ENCODE results near the gene RABGAP1L. TPM values are rescaled to one million over a fixed set of nuclear protein-coding genes. Genes with fewer than 3 reads are reported as not detected.

The RABGAP1L gene
- total RNA-seq, 4 donors from 2014 or later = 170 to 282 (median 182) TPM

GRCh38 chr1:174898102-174898797 lies 738.9 kb downstream of the RABGAP1L start:
- H3K27ac ChIP-seq = no peak overlapping the region
- DNase-seq = no peak

GRCh38 chr1:174900317-174900716 lies 741.0 kb downstream of the RABGAP1L start:
- DNase-seq = no peak
- no peaks in the 10 kb centered on the region for H3K27me3 ChIP-seq
- no peaks in the 10 kb centered on the region for H3K9me3 ChIP-seq
- no peaks in the 10 kb centered on the region for H3K4me1 ChIP-seq
- TF ChIP-seq POLR2A (IDR thresholded peaks at IDR 0.05) = no peak
- TF ChIP-seq, protein P1, sequence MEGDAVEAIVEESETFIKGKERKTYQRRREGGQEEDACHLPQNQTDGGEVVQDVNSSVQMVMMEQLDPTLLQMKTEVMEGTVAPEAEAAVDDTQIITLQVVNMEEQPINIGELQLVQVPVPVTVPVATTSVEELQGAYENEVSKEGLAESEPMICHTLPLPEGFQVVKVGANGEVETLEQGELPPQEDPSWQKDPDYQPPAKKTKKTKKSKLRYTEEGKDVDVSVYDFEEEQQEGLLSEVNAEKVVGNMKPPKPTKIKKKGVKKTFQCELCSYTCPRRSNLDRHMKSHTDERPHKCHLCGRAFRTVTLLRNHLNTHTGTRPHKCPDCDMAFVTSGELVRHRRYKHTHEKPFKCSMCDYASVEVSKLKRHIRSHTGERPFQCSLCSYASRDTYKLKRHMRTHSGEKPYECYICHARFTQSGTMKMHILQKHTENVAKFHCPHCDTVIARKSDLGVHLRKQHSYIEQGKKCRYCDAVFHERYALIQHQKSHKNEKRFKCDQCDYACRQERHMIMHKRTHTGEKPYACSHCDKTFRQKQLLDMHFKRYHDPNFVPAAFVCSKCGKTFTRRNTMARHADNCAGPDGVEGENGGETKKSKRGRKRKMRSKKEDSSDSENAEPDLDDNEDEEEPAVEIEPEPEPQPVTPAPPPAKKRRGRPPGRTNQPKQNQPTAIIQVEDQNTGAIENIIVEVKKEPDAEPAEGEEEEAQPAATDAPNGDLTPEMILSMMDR (IDR thresholded peaks at IDR 0.05) = no peak
- H3K4me3 ChIP-seq = no peak overlapping the region
- H3K36me3 ChIP-seq = no peaks in the 10 kb centered on the region
- H3K27ac ChIP-seq = no peak overlapping the region

More at GRCh38 chr1:174898102-174898797, 738.9 kb downstream of the RABGAP1L start:
- Histone ChIP-seq H3K9me3 (no peaks in the 10 kb centered on the region), H3K27me3 (no peaks in the 10 kb centered on the region), H3K36me3 (no peaks in the 10 kb centered on the region), H3K4me3 (no peak overlapping the region), H3K4me1 (no peaks in the 10 kb centered on the region)
- TF ChIP-seq, protein P1 (IDR thresholded peaks at IDR 0.05) = no peak
- no peak for TF ChIP-seq POLR2A (IDR thresholded peaks at IDR 0.05)

DNA sequence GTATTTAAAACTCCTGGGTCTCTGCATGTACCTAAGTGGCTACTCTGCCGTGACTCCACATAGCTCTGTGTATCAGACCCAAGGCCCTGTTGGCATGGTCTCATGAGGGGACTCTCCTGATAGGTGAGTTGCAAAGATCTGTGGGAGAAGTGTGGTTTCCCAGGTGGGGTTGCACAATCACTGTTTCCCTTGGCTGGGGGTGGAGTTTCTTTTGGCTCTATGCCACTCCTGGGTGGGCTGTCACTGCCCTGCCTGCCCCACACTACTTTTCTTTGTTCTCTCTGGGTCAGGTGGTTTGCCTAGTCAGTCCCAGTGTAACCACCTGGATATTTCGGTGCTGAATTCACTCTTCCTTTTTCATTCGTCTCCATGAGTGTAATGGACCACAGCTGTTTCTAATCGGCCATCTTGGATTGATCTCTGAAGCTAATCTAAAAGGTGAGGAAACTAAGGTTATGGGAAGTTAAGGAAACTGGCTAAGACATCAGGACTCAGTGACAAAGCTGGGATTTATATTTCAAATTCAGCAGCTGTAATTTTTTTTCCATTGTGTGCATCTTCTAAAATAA lies 743.3 kb downstream of the RABGAP1L start:
- Histone ChIP-seq H3K36me3 (no peaks in the 10 kb centered on the region), H3K4me1 (no peaks in the 10 kb centered on the region), H3K27me3 (no peaks in the 10 kb centered on the region), H3K27ac (no peak overlapping the region), H3K9me3 (no peaks in the 10 kb centered on the region), H3K4me3 (no peak overlapping the region)
- no peak for DNase-seq
- TF ChIP-seq, protein P1 (IDR thresholded peaks at IDR 0.05) = no peak
- no peak for TF ChIP-seq POLR2A (IDR thresholded peaks at IDR 0.05)

GRCh38 chr1:174911606-174912005 lies 752.3 kb downstream of the RABGAP1L start:
- Histone ChIP-seq H3K27me3 (no peaks in the 10 kb centered on the region), H3K9me3 (no peaks in the 10 kb centered on the region)
- no peak for TF ChIP-seq POLR2A (IDR thresholded peaks at IDR 0.05)
- TF ChIP-seq, protein P1 (IDR thresholded peaks at IDR 0.05) = no peak

DNA sequence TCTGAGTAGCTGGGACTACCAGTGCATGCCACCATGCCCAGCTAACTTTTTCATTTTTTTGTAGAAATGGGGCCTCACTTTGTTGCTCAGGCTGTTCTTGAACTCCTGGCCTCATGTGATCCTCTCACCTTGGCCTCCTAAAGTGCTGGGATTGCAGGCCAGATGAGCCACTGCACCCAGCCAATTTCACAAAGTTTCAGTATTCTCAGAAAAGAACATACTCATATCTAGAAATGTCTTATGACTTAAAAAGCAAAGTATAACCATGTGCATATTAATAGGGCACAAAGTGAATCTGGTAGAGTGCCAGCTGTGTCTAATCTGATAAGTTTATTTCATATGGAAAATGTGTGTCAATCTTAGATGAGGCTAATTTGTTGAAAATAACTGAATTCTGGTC lies 752.9 kb downstream of the RABGAP1L start:
- DNase-seq = no peak
- no peak for TF ChIP-seq POLR2A (IDR thresholded peaks at IDR 0.05)
- TF ChIP-seq, protein P1 (IDR thresholded peaks at IDR 0.05) = no peak
- Histone ChIP-seq H3K36me3 (no peaks in the 10 kb centered on the region), H3K27ac (no peak overlapping the region), H3K4me3 (no peak overlapping the region), H3K27me3 (no peaks in the 10 kb centered on the region), H3K9me3 (no peaks in the 10 kb centered on the region), H3K4me1 (no peaks in the 10 kb centered on the region)

More at GRCh38 chr1:174911606-174912005, 752.3 kb downstream of the RABGAP1L start:
- DNase-seq = no peak
- Histone ChIP-seq H3K27ac (no peak overlapping the region), H3K4me3 (no peak overlapping the region), H3K36me3 (no peaks in the 10 kb centered on the region), H3K4me1 (no peaks in the 10 kb centered on the region)

All from Peyer's patch (tissue), 4 donors.